Astrocyte (in vitro differentiated cells and primary cell): ENCODE measurements around the gene BCL7C.

Experiments
- EZH2 ChIP-seq: IDR thresholded peaks from 2 replicates; pipeline ENCODE4 v1.6.1; 2012; ENCODE audit warnings: mild to moderate bottlenecking, low read length, inconsistent platforms; ENCODE audit not compliant: insufficient read depth
- TF ChIP-seq, protein P1 (sequence below): IDR thresholded peaks from 2 replicates; pipeline ENCODE4 v1.5.1; 2011; ENCODE audit warnings: low read depth, mild to moderate bottlenecking, inconsistent platforms, low read length, moderate library complexity; ENCODE audit not compliant: insufficient read depth

DNA sequence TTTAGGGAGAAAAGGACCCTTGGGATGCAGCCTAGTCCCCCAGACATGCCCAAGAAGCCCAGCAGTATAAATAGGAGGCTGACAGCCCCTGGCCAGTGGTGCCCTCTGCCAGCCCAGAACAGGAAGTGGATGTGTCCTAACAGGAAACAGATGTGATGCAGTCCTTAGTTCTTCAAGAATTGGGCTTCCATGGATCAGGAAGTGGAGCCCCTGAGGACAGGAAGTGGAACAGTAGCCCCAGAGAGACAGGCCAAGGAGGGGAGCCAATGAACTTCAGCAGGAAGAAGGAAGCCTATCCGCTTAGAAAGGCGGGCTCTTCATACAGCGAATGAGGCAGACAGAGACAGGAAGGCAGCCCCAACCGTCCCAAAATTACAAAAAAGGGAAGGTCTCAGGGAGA lies 9.7 kb upstream of the BCL7C start:
- TF ChIP-seq EZH2, result no peak
- TF ChIP-seq, protein P1, sequence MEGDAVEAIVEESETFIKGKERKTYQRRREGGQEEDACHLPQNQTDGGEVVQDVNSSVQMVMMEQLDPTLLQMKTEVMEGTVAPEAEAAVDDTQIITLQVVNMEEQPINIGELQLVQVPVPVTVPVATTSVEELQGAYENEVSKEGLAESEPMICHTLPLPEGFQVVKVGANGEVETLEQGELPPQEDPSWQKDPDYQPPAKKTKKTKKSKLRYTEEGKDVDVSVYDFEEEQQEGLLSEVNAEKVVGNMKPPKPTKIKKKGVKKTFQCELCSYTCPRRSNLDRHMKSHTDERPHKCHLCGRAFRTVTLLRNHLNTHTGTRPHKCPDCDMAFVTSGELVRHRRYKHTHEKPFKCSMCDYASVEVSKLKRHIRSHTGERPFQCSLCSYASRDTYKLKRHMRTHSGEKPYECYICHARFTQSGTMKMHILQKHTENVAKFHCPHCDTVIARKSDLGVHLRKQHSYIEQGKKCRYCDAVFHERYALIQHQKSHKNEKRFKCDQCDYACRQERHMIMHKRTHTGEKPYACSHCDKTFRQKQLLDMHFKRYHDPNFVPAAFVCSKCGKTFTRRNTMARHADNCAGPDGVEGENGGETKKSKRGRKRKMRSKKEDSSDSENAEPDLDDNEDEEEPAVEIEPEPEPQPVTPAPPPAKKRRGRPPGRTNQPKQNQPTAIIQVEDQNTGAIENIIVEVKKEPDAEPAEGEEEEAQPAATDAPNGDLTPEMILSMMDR, result no peak
